ENCODE results near the gene ZCCHC24. TPM values are rescaled to one million over a fixed set of nuclear protein-coding genes. Genes with fewer than 3 reads are reported as not detected.

Gene ZCCHC24
- total RNA-seq, 2 experiments from 2014 or later: 0.98 to 2.2 TPM

DNA sequence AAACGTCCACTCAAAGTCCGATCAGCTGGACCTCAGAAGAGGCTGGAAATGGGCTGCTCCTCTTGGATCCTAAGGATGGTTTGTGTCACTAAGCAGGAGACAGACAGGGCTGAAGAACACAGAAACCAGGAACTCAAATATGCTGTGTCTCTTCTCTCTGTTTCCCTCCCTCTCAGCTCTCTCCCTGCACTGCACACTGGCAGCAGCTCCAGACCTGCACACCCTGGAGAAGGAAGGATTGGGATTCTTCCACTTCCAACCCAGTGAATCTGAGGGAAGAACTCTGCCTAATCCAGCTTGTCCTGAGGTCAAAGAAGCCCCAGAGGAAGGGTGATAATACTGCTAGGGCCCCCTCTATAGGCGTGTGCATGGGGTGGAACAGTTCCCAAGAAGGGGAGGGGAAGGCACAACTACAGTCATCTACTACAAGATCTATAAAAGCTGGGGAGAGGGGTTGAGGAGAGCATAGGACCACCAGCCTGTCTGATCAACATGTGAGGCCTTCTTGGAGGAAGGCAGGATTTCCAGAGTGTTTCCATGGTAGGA lies 22.7 kb upstream of the ZCCHC24 start:
- Histone ChIP-seq H3K36me3 (ENCODE audit: insufficient read depth, low read length) (no peaks in the 10 kb centered on the region), H3K27ac (ENCODE audit: low read depth, low read length, poor library complexity, severe bottlenecking) (no peak overlapping the region), H3K4me1 (ENCODE audit: insufficient read depth, low read length, poor library complexity, severe bottlenecking) (no peaks in the 10 kb centered on the region), H3K4me3 (ENCODE audit: low read depth, low read length, poor library complexity, severe bottlenecking) (no peak overlapping the region), H2AFZ (ENCODE audit: low read length) (no peak overlapping the region), H3K79me2 (ENCODE audit: insufficient read depth, low read depth, low read length) (no peaks in the 10 kb centered on the region), H3K9me3 (ENCODE audit: low read length) (no peaks in the 10 kb centered on the region), H3K4me2 (ENCODE audit: low read length) (no peak overlapping the region), H4K20me1 (ENCODE audit: insufficient read depth, low read length) (no peaks in the 10 kb centered on the region), H3K9me2 (ENCODE audit: insufficient read depth, low read length) (no peaks in the 10 kb centered on the region)
- CTCF ChIA-PET (ENCODE audit: unreplicated experiment): no interaction called here
- POLR2A ChIA-PET: interaction anchor here (0.6 to 0.9 kb wide), 6 partner anchors 10 to 714 kb away, joined by 3 to 7 read pairs (median 3); no protein-coding TSS in a partner anchor
- TF ChIP-seq, protein P1, sequence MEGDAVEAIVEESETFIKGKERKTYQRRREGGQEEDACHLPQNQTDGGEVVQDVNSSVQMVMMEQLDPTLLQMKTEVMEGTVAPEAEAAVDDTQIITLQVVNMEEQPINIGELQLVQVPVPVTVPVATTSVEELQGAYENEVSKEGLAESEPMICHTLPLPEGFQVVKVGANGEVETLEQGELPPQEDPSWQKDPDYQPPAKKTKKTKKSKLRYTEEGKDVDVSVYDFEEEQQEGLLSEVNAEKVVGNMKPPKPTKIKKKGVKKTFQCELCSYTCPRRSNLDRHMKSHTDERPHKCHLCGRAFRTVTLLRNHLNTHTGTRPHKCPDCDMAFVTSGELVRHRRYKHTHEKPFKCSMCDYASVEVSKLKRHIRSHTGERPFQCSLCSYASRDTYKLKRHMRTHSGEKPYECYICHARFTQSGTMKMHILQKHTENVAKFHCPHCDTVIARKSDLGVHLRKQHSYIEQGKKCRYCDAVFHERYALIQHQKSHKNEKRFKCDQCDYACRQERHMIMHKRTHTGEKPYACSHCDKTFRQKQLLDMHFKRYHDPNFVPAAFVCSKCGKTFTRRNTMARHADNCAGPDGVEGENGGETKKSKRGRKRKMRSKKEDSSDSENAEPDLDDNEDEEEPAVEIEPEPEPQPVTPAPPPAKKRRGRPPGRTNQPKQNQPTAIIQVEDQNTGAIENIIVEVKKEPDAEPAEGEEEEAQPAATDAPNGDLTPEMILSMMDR (conservative IDR thresholded peaks at IDR 0.05; ENCODE audit: low read length): no peak
- TF ChIP-seq EZH2phosphoT487 (IDR thresholded peaks at IDR 0.05; ENCODE audit: borderline replicate concordance, low read depth, low read length): no peak
- intact Hi-C loops (cut with micrococcal nuclease; ENCODE audit: unreplicated experiment): no loop called here
- BruUV-seq (replicated peaks): no TSS peak
- DNase-seq (ENCODE audit: low spot score): no peak

DNA sequence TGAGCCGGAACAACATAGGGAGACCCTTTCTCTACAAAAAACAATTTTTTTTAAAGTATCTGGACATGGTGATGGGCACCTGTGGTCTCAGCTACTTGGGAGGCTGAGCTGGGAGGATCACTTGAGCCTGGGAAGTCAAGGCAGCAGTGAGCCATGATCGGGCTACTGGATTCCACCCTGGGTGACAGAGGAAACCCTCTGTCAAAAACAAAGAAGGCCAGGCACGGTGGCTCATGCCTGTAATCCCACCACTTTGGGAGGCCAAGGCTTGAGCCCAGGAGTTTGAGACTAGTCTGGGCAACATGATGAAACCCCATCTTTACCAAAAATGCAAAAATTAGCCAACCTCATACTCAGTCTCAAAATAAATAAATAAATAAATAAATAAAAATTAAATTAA lies 19.9 kb upstream of the ZCCHC24 start:
- ChIA-PET POLR2A (no interaction called here), CTCF (ENCODE audit: unreplicated experiment) (no interaction called here)
- Histone ChIP-seq H2AFZ (ENCODE audit: low read length) (no peak overlapping the region), H3K27ac (ENCODE audit: low read depth, low read length, poor library complexity, severe bottlenecking) (no peak overlapping the region), H3K36me3 (ENCODE audit: insufficient read depth, low read length) (no peaks in the 10 kb centered on the region), H3K9me2 (ENCODE audit: insufficient read depth, low read length) (no peaks in the 10 kb centered on the region), H3K4me2 (ENCODE audit: low read length) (no peak overlapping the region), H3K4me1 (ENCODE audit: insufficient read depth, low read length, poor library complexity, severe bottlenecking) (no peaks in the 10 kb centered on the region), H3K9me3 (ENCODE audit: low read length) (no peaks in the 10 kb centered on the region), H4K20me1 (ENCODE audit: insufficient read depth, low read length) (no peaks in the 10 kb centered on the region), H3K4me3 (ENCODE audit: low read depth, low read length, poor library complexity, severe bottlenecking) (no peak overlapping the region), H3K79me2 (ENCODE audit: insufficient read depth, low read depth, low read length) (no peaks in the 10 kb centered on the region)
- no peak for TF ChIP-seq EZH2phosphoT487 (IDR thresholded peaks at IDR 0.05; ENCODE audit: borderline replicate concordance, low read depth, low read length)
- TF ChIP-seq, protein P1 (conservative IDR thresholded peaks at IDR 0.05; ENCODE audit: low read length): no peak
- DNase-seq (ENCODE audit: low spot score): no peak
- no TSS peak for BruUV-seq (replicated peaks)
- intact Hi-C loops (cut with micrococcal nuclease; ENCODE audit: unreplicated experiment): no loop called here

DNA sequence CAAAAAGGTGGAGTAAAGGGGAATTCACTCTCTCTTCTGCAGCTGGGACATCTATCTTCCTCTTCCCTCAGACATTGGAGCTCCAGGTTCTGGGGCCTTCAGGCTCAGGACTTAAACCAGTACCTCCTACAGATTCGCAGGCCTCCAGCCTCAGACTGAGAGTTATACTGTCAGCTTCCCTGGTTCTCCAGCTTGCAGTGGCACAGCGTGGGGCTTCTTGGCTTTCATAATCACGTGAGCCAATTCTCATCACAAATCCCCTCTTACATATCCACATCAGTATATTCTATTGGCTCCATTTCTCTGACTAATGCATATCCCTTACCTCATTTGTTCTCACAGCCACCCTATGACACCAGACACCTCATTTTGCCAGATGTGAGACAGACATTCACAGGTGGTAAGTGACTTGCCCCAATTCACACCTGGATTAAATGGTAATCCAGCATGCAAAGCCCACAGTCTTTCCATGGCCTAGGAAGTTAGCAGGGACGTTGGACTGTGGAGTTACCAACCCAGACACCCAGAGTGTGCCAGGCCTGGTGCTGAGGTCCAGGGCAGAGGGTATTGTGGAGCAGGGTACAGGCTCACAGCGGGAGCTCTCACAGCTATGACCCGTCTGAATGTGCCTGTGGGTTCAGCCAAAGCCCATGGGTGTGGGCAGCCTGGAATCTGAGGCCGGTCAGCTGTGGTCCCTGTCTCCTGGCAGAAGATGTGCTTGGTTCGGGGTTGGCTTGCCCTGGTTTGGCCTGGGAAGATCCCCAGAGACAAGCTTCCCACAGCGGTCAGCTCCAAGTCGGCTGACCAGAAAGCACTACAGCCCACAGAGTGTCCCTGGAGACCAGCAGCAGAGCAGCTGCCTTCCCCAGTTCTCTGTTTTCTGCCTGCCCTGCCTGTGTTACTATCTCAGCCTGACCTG lies 18.4 kb upstream of the ZCCHC24 start:
- H2AFZ ChIP-seq (ENCODE audit: low read length): no peak overlapping the region

More for the DNA sequence above, 18.4 kb upstream of the ZCCHC24 start:
- no peaks in the 10 kb centered on the region for H3K79me2 ChIP-seq (ENCODE audit: insufficient read depth, low read depth, low read length)
- TF ChIP-seq, protein P1 (conservative IDR thresholded peaks at IDR 0.05; ENCODE audit: low read length): no peak
- TF ChIP-seq EZH2phosphoT487 (IDR thresholded peaks at IDR 0.05; ENCODE audit: borderline replicate concordance, low read depth, low read length): no peak
- ChIA-PET CTCF (ENCODE audit: unreplicated experiment) (no interaction called here), POLR2A (no interaction called here)
- no peaks in the 10 kb centered on the region for H3K9me2 ChIP-seq (ENCODE audit: insufficient read depth, low read length)
- H3K4me1 ChIP-seq (ENCODE audit: insufficient read depth, low read length, poor library complexity, severe bottlenecking): no peaks in the 10 kb centered on the region
- no TSS peak for BruUV-seq (replicated peaks)
- no peak overlapping the region for H3K4me2 ChIP-seq (ENCODE audit: low read length)
- H3K27ac ChIP-seq (ENCODE audit: low read depth, low read length, poor library complexity, severe bottlenecking): no peak overlapping the region
- no peak overlapping the region for H3K4me3 ChIP-seq (ENCODE audit: low read depth, low read length, poor library complexity, severe bottlenecking)
- no peak for DNase-seq (ENCODE audit: low spot score)
- intact Hi-C loops (cut with micrococcal nuclease; ENCODE audit: unreplicated experiment): no loop called here
- H3K9me3 ChIP-seq (ENCODE audit: low read length): no peaks in the 10 kb centered on the region
- H4K20me1 ChIP-seq (ENCODE audit: insufficient read depth, low read length): no peaks in the 10 kb centered on the region
- no peaks in the 10 kb centered on the region for H3K36me3 ChIP-seq (ENCODE audit: insufficient read depth, low read length)

Measured in OCI-LY7 (cell line).